Measurements from ENCODE around the gene RLN3.

DNA sequence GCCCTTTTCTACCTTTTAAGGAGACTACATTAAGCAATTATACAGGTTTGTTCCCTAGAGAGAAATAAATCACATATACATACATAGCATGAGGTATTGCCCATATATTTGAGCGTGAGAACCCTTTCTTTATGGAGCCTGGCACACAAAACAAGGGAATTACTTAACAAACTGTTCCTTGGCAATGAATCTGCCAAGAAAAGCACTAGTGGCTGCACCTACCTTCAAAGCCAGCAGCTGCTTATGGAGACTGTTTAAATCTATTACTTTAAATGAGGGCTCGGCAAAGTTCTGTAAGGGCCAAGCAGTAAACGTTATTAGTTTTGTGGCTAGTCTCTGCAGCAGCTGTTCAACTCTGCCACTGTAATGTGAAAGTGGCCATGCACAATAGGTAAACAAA is 28.9 kb upstream of the RLN3 start:
- TF ChIP-seq, protein P1, sequence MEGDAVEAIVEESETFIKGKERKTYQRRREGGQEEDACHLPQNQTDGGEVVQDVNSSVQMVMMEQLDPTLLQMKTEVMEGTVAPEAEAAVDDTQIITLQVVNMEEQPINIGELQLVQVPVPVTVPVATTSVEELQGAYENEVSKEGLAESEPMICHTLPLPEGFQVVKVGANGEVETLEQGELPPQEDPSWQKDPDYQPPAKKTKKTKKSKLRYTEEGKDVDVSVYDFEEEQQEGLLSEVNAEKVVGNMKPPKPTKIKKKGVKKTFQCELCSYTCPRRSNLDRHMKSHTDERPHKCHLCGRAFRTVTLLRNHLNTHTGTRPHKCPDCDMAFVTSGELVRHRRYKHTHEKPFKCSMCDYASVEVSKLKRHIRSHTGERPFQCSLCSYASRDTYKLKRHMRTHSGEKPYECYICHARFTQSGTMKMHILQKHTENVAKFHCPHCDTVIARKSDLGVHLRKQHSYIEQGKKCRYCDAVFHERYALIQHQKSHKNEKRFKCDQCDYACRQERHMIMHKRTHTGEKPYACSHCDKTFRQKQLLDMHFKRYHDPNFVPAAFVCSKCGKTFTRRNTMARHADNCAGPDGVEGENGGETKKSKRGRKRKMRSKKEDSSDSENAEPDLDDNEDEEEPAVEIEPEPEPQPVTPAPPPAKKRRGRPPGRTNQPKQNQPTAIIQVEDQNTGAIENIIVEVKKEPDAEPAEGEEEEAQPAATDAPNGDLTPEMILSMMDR (IDR thresholded peaks at IDR 0.05) = no peak
- no peak for TF ChIP-seq POLR2A (IDR thresholded peaks at IDR 0.05)
